GM19099 (cell line): ENCODE measurements around the gene NDUFV1.

ENCODE experiments used
- POLR2A ChIP-seq: IDR thresholded peaks from 3 replicates; pipeline ENCODE4 v1.6.1; 2011; ENCODE audit warnings: low read depth; ENCODE audit not compliant: insufficient read length; ENCODE audit errors: extremely low read depth

The NDUFV1 gene

DNA sequence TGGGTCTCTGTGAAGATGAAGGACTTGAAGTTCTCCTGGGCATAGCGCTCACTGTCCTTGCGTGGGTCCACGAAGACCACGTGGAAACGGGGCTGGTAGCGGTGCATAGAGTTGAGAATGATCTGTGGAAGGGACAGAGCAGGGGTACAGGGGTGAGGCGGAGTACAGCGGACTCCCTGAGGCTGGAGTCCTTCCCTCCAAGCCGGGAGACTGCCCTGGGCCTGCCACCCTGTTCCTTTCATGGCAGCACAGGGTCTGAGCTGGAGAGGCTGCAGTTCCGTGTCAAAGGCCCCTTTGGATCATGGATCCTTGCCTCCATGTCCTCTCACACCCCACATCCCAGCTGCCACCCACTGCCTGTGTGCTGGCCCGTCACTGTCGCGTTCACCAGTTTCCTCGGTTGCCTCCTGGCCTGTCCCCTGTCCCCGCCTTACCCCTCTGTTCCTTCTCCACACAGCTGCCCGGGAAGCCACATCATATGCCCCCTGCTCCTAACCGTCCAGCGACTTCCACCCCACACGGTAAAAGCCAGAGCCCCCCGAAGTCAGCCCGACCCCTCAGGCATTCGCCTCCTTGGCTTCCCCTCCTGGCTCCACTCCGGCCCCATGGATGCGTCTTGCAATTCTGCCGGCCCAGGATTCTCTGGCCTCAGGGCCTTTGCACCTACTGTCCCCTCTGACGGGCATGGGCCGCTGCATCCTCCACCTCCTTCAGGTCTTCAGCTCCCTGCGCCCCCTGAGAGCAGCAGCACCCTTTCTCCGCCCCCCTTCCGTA, 26.4 kb downstream of the NDUFV1 start:
- TF ChIP-seq POLR2A, result no peak

DNA sequence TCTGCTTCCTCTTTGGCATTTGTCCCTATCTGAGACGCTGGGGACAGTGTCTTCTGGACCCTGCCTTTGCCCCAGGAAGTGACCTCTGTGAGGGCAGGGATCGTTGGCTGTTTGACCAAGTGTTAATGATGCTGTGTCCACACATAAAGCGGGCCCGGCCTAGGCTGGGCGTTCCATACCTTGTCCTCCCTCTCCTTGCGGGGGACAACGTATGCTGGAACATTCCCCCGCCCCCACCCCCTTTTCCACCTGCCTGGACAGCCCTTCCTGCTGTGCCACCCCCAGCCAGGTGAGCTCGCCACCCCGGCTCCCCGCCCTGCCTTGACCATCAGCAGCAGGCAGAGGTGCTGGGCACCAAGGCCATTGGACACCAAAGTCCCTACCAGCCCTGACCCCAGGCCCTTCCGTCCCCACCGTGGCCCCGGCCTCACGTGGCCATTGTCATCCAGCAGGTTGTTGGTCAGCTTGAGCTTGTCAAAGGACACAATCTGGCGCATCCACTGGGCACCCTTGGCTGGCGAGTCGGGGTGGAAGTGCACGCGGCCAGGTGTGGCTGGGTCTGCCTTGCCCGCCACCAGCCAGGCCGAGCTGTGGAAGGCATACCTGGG, 27.1 kb downstream of the NDUFV1 start:
- no peak for TF ChIP-seq POLR2A

DNA sequence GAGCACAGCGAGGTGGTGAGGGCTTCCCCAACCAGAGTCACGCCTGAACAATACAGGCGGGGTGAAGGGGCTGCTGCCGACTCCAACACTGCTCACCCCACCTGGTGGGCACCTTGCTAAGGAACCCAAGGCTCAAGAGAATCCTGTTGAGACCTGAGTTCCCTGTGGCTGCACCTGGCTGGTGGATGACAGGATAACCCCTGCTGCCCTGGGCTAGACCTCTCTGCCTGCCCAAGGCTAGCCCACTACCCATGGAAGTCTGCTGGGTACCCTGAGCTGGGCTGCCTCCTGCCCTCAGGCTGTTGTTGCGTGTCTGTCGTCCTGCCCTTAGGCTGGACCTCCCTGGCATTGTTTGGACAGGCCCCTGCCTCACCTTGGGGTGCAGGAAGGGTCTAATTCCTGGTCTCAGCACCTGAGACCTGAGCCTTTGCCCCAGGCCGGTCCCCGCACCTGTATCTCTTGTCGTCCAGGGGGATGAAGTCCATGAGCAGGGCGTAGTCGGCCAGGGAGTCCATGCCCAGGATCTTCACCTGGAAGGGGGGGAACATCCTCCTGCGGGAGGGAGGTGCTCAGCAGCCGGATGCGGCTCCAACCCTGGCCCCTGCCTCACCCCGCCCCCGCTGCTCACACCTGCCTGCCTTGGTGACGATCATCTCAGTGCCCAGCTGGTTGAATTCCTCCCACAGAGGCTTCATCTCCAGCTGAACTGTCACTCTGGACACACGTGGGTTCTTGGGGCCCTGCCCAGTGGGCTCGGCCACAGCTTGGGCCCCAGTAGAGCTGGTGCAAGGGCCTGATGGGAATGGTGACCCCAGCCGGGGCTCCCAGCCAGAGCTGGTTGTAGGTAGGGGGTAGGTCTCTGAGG, 27.9 kb downstream of the NDUFV1 start:
- TF ChIP-seq POLR2A, result no peak

DNA sequence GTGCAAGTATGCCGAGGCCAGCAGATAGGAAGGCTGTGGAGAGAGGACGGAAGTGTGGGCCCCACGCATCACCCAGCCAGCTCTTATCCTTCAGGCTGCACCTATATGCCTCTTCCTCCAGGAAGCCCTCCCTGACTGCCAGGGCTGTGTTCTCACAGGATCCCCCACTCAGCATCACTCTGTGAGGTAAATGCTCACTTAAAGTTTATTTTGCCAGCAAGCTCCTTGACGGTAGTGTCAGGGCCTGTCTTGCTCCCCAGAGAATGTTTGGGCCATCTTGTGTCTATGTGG, 28.4 kb downstream of the NDUFV1 start:
- TF ChIP-seq POLR2A, result no peak

DNA sequence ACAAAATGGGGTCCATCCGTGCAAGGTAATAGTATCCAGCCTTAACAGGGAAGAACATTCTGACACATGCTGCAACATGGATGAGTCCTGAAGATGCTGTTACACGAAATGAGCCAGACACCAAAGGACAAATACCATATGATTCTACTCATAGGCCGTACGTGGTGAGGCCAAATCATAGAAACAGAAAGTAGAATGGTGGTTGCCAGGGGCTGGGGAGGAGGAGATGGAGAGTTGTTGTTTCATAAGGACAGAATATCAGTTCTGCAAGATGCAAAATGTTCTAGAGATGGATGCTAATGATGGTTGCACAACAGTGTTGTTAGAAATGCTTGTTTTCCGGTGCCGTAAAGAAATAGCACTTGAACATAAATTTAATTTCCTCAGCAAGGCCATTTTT, 30.2 kb downstream of the NDUFV1 start:
- TF ChIP-seq POLR2A, result no peak

DNA sequence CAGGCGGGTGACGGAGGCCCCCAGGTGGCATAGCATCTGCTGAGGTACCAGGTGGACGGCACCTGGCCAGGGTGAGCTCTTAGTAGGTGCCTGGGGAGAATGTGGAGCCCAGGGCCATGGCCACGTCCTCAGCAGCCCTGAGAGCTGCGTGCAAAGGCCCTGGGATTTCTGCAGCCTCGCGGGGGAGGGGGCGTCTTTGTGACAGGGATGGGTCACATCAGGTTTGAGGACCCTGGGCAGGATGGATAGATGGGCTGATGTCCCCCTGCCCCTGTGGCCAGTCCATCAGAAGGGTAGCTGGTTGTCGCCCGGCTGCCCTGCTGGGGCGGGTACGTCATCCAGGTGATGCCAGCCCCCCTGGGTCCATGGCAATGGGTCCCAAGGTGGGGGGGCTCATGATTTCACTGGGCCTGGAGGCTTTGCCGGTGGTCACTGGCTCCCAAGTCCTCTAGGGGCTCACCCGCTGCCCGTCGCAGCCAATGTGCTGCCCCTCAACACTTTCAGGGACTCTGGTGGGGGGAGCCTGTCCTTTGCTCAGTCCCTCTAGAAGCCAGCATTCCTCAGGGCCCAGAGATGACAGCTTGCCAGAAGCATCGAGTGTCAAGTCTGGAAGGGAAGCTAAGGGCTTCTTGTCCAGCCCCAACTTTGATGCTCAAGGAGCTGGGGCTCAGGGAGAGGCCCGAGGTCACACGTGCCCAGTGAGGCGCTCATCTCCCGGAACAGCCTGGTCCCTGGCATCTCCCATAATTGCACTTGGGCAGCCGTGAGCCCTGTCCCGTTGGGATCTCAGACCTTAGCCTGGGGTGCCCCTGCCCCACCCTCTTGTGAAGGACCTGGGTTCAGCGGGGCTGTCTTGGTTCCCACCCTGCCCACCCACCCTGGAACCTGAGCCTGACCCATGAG, 32.0 kb downstream of the NDUFV1 start:
- no peak for TF ChIP-seq POLR2A

DNA sequence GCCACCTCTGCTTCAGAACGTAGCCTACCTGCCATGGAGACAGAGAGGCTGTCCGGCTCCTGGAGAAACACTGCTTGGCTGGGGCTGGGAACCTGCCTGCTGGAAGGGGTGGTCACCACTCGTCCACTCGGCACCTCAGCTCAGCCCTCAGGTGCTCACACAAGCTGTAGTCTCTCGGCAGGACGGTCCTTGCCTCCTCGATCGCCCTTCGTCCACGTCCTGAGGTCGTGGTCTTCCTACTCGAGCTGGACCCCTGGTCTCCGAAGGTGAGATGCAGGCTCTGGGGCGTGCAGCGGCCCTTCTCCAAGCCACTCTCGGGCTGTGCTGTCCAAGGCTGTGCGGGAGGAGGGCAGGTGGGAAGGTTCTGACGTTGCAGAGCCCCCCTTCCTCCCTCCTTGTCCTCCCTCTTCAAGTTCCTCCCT, 32.7 kb downstream of the NDUFV1 start, which contains the start of gene TBX10:
Gene TBX10, minus strand, starts transcription at position 326 of the 422 bp plus-strand sequence. Its CDS starts 291 bp downstream, at position 35.
- TF ChIP-seq POLR2A, result no peak

DNA sequence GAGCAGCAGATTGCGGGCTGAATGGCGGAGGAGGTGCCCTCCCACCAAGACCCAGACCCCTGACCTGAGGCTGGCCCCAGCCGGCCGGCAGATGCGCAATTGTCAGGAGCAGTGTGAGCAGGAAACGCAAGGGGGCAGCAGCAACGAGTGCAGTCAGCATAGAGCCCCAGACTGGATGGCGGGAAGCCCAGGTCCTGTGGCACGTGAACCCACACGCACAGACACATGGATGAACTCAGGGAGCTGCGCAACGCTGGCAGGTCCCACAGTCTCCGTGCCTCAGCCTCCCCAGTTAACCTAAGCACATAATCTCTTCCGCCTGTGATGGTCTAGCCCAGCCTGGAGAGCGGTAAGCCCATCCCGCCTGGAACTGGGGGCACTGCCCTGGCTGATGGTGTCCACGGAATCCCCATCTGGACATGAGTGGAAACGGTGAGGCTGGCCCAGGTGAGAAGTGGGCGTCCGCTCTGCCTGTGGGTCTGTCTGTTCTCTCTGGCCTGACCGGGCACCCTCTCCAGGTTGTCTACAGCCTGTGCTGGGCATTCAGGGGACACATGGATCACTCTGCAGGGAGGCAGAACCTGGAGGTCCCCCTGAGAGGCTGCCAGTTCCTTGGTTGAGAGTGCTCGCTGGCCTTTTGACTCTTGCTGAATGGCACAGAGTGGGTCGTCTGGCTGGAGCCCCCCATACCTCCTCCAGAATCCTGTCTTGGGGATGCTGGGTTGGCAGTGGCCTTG, 33.5 kb downstream of the NDUFV1 start:
- TF ChIP-seq POLR2A, result no peak

DNA sequence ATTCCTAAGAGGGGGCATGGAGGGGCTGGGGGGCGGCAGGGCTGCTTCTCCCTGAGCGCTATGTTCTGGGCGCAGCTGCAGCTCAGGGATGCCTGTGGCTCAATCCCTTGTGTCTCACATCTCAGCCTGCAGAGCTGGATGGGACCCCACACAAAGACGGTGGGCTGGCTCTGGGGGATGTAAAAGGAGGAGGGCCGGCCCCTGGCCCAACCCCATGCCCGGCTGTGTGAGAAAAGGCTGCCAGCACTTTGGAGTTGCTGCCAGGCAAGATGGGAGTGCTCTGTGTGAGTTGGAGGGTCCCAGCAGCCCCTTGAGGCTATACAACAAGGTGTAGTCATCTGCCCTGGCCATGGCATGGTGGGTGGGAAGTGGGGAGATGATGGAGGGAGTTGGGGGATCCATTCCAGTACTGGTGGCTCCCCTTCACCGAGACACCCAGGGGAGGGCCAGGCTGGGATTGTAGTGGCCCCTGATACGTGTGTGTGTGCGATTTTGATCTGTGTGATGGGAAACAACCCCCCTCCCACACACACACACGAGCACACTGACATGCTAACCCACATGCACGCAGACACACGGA, 34.1 kb downstream of the NDUFV1 start:
- no peak for TF ChIP-seq POLR2A

DNA sequence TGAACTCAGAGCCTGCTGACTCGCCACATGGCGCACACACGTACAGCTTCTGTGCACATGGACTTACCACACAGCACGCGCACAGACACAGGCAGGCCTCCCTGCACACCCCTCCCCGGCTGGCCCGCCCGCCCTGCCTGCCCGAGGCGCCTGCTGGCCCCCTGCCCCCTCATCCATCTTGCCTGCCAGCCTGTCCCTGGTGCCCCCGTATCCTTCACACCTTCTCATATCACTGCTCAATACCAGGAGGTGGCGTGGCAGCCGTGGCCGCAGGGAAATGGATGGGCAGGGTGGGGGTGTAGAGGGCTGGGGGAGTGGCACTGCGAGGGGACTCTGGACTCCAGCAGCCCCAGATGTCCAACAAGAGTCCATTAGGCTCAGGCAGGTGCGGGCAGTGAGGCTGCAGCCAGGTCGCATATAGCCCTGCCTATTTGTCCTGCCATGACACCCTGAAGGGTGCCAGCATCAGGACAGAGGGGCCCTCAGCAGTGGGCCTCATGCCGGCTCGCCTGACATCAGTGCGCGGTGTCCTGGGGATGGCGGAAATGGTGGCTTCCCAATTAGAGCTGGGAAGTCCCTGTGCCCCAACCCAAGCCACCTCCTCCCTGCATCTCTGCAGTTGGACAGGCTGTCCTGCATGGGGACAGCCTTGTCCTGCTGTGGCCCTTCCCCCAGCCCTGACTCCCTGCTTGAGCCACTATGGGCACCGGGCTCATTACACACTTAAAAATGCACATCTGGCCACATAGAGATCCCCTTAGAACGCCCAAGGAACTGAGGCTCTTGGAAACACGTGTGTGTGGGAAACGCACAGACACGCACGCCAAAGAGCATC, 34.8 kb downstream of the NDUFV1 start:
- no peak for TF ChIP-seq POLR2A

DNA sequence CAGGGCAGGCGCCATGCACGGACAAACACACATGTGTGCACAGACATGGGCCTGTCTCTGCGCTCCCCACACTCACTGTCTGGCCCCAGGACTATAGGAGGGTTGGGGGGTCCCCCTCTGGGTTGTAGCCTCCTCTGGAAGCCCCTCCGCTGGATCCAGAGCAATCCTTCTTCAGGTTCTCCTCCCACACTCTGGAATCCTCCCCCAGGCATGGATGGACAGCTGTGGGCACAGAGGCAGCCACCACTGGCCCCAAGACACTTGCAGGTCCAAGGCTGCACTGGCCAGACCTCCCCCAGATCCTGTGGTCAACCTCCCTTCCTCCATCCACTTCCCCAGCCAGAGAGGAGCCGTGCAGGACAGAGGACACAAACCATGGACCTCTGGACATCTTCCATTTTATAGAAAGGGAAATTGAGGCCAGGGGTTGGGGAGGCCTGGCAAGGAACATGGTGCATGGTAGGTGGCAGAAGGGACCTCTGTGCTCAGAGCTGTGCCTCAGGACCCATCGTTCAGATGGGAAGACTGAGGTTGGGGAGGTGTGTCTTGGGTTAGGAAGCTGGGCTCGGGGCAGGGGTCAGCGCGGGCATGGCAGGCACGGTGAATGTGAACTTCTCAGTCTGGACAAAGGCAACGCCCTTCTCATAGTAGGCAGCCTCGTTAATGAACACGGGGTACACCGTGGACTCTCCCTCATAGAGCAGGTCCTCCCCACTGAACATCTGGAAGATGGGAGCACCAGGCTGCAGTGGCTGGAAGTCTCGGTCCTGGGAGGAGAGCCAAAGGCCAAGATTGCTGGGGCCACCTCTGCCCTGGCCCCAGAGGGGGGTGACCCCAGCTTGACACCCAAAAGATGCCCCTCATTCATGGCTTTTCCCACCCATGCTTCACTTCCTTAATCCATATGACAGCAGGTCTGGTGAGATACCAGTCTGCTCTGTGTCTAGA, 35.7 kb downstream of the NDUFV1 start:
- TF ChIP-seq POLR2A, result no peak

DNA sequence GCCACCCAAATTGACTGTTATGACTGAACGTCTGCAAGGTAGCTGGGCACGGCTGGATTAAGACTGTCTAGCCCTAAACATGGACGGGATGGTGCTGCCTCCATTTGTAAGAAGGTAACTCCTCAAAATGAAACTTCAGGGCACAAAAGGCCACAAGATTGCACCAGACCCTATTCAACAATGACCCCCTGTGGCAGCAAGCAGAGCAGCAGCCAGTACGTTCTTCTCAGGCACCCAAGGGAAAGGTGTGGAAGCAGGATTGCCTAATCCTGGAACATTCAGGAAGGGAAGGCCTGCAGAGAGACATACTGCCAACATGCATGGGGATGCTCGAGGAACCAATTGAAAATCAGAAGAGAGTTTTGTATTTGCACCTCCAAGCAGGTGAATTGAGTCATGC, 37.3 kb downstream of the NDUFV1 start:
- TF ChIP-seq POLR2A, result no peak
